GM19463 (cell line): ENCODE measurements around the gene C13orf46.
"Not testable (repeated sequence)": the region's sequence is repeated elsewhere in the genome, so short reads cannot be mapped to it uniquely, and the experiment has no call there.

Experiments used
- ATAC-seq: cut with Tn5 transposase; IDR thresholded peaks from one replicate; pipeline ENCODE4 v1.9.1; 2021; ENCODE audit warnings: mild to moderate bottlenecking, moderate library complexity; ENCODE audit not compliant: unreplicated experiment

The C13orf46 gene

GRCh38 chr13:113914333-113915011, 59.4 kb downstream of the C13orf46 start:
- ATAC-seq: no peak

GRCh38 chr13:113913838-113914237, 60.0 kb downstream of the C13orf46 start:
- not testable (repeated sequence) for ATAC-seq

- ATAC-seq: not testable (repeated sequence)
These were observed 60.5 kb downstream of the C13orf46 start for GRCh38 chr13:113913408-113913807.

- no peak for ATAC-seq
These were observed 61.3 kb downstream of the C13orf46 start for GRCh38 chr13:113912596-113912995.

GRCh38 chr13:113907635-113908617, 66.0 kb downstream of the C13orf46 start:
- ATAC-seq: no peak

- ATAC-seq: no peak
These were observed 67.3 kb downstream of the C13orf46 start for GRCh38 chr13:113906571-113906970.

GRCh38 chr13:113905942-113906341, 67.9 kb downstream of the C13orf46 start:
- ATAC-seq: no peak

GRCh38 chr13:113905018-113905417, 68.9 kb downstream of the C13orf46 start:
- ATAC-seq: no peak

- ATAC-seq: no peak
These were observed 69.5 kb downstream of the C13orf46 start for GRCh38 chr13:113904411-113904810.

- ATAC-seq: no peak
These were observed 70.0 kb downstream of the C13orf46 start for GRCh38 chr13:113903912-113904311.
